Astrocyte (in vitro differentiated cells and primary cell): Measurements from ENCODE around the gene NIPBL.
"Not testable (repeated sequence)": the region's sequence is repeated elsewhere in the genome, so short reads cannot be mapped to it uniquely, and the experiment has no call there.

Experiments used
- EZH2 ChIP-seq: IDR thresholded peaks from 2 replicates; pipeline ENCODE4 v1.6.1; 2012; ENCODE audit warnings: mild to moderate bottlenecking, low read length, inconsistent platforms; ENCODE audit not compliant: insufficient read depth
- TF ChIP-seq, protein P1 (sequence below): IDR thresholded peaks from 2 replicates; pipeline ENCODE4 v1.5.1; 2011; ENCODE audit warnings: low read depth, mild to moderate bottlenecking, inconsistent platforms, low read length, moderate library complexity; ENCODE audit not compliant: insufficient read depth

DNA sequence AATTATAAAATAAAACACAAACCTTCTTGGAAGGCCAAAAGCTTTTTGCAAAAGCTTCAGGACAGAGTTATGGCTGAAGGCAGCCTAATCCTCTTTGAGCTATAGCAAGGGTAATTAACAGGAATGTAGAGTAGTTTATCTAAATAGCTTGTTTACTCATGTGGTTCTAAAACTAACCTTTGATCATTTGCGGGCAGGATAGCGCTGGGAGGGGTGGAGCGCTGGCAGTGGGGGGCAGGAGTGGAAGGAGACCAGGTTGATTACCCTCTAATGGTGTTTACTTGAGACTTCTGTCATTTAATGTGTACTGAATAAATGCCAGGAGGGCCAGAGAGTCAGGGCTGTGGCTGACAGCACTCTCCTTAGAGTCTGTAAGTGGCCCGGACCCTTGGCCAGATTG lies 217.2 kb downstream of the NIPBL start:
- TF ChIP-seq, protein P1, sequence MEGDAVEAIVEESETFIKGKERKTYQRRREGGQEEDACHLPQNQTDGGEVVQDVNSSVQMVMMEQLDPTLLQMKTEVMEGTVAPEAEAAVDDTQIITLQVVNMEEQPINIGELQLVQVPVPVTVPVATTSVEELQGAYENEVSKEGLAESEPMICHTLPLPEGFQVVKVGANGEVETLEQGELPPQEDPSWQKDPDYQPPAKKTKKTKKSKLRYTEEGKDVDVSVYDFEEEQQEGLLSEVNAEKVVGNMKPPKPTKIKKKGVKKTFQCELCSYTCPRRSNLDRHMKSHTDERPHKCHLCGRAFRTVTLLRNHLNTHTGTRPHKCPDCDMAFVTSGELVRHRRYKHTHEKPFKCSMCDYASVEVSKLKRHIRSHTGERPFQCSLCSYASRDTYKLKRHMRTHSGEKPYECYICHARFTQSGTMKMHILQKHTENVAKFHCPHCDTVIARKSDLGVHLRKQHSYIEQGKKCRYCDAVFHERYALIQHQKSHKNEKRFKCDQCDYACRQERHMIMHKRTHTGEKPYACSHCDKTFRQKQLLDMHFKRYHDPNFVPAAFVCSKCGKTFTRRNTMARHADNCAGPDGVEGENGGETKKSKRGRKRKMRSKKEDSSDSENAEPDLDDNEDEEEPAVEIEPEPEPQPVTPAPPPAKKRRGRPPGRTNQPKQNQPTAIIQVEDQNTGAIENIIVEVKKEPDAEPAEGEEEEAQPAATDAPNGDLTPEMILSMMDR: not testable (repeated sequence)
- TF ChIP-seq EZH2: not testable (repeated sequence)
